Tibial nerve (tissue), 4 donors: ENCODE data around the gene CLCN7.

Source experiments
- CTCF ChIP-seq, 5 experiments: fragments of 200-600 bp in 3 of 5; fragments of 450-650 bp in 2 of 5; sonication (generic) in 3 of 5; IDR thresholded peaks; one replicate each; pipeline ENCODE4 v1.5.1; 2016 to 2019; ENCODE audit warnings: antibody characterized with exemption in 5 of 5, mild to moderate bottlenecking in 3 of 5, moderate library complexity in 2 of 5
- EP300 ChIP-seq, 2 donors: sonication (generic); formaldehyde crosslinking; IDR thresholded peaks; one replicate each; pipeline ENCODE4 v1.6.1; 2017; ENCODE audit warnings: antibody characterized with exemption in 2 of 2, mild to moderate bottlenecking in 1 of 2

- TF ChIP-seq CTCF (IDR thresholded peaks at IDR 0.05) (no peak), EP300 (IDR thresholded peaks at IDR 0.05) (no peak)
Observed at GRCh38 chr16:1434644-1435592, 39.9 kb downstream of the CLCN7 start.
